Ectodermal cell (in vitro differentiated cells): ENCODE results near the gene TERT.
"Not testable (repeated sequence)": the region's sequence is repeated elsewhere in the genome, so short reads cannot be mapped to it uniquely, and the experiment has no call there.

Experiments
- H3K27ac ChIP-seq: 2 replicates; pipeline ENCODE4 v1.7.0; 2013; ENCODE audit warnings: mild to moderate bottlenecking, low read depth, low read length; ENCODE audit not compliant: insufficient read depth, poor library complexity, severe bottlenecking
- H3K27me3 ChIP-seq: 2 replicates; pipeline ENCODE4 v1.7.0; 2013; ENCODE audit warnings: mild to moderate bottlenecking, low read length; ENCODE audit not compliant: insufficient read depth, control insufficient read depth, poor library complexity, severe bottlenecking
- H3K36me3 ChIP-seq: one replicate; pipeline ENCODE4 v1.7.0; 2013; ENCODE audit warnings: low read length; ENCODE audit not compliant: control insufficient read depth, insufficient read depth
- H3K4me1 ChIP-seq: one replicate; pipeline ENCODE4 v1.7.0; 2013; ENCODE audit warnings: low read length; ENCODE audit not compliant: control insufficient read depth, insufficient read depth
- H3K4me3 ChIP-seq: 2 replicates; pipeline ENCODE4 v1.7.0; 2013; ENCODE audit warnings: low read depth, low read length, control low read depth; ENCODE audit not compliant: insufficient read depth
- H3K9me3 ChIP-seq: 2 replicates; pipeline ENCODE4 v1.7.0; 2013; ENCODE audit warnings: mild to moderate bottlenecking, low read length, moderate library complexity; ENCODE audit not compliant: control insufficient read depth
- WGBS, 2 experiments: methylation state at CpG; one replicate each; pipeline ENCODE4 v1.1.7; 2013; ENCODE audit warnings: missing lambda C conversion rate in 2 of 2; 5-methylcytosine and 5-hydroxymethylcytosine counted together

The TERT gene

DNA sequence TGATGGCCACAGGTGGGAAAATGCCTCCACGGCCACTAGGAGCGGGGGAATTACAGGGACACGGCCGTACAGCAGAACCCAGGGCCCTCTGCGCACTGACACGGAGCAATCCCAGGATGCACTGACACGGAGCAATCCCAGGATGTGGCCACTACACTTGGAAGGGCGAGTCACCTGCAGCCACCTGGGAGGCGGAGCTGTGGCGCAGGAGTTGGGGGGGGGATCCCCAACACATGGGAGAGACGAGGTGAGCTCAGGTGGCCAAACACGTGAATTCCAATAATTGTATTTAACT lies 43.3 kb upstream of the TERT start:
- WGBS, 2 experiments: 95 to 98% methylated on average over 11 to 12 of the region's 12 CpGs
- H3K9me3 ChIP-seq: no peaks in the 10 kb centered on the region
- H3K27ac ChIP-seq: no peak overlapping the region
- peaks cover 55% of the 10 kb centered on the region for H3K36me3 ChIP-seq
- H3K4me3 ChIP-seq: no peak overlapping the region
- H3K27me3 ChIP-seq: no peaks in the 10 kb centered on the region
- H3K4me1 ChIP-seq: no peaks in the 10 kb centered on the region

DNA sequence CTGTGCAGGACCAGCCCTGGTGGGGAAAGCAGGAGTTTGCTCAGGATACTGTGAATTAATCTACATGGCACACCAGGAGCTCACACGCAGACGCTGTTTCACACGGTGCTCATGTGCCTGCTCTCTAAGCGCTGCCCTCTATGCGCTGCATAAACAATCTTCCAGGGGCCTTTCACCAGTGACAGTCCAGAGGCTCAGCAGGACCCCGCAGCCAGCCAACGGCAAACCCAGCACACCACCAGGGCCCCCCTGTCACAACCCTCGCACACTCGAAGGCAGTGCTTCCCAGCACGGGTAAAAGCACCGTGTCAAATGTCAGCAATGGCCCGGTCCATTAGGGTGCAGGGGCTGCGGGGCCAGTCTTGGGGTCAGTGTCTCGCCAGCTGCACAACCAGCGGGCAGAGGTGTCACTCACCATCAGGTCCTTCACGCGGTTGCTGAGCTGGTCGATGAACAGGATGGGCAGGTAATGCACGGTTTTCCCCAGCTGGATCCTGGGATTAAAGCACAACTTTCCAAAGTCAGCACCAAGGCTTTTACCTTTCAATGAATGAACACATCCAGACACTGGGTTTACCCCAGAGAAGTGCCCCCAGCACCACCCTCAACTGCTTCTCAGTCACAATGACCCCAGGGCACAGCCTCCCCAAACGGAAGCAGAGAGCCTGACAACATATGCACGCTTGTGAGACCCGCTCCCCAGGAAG lies 42.8 kb upstream of the TERT start:
- peaks cover 56% of the 10 kb centered on the region for H3K36me3 ChIP-seq
- no peaks in the 10 kb centered on the region for H3K9me3 ChIP-seq
- 95 to 96% methylated on average over 22 of the region's 22 CpGs for WGBS, 2 experiments
- no peaks in the 10 kb centered on the region for H3K4me1 ChIP-seq
- no peaks in the 10 kb centered on the region for H3K27me3 ChIP-seq
- H3K4me3 ChIP-seq: no peak overlapping the region
- no peak overlapping the region for H3K27ac ChIP-seq

DNA sequence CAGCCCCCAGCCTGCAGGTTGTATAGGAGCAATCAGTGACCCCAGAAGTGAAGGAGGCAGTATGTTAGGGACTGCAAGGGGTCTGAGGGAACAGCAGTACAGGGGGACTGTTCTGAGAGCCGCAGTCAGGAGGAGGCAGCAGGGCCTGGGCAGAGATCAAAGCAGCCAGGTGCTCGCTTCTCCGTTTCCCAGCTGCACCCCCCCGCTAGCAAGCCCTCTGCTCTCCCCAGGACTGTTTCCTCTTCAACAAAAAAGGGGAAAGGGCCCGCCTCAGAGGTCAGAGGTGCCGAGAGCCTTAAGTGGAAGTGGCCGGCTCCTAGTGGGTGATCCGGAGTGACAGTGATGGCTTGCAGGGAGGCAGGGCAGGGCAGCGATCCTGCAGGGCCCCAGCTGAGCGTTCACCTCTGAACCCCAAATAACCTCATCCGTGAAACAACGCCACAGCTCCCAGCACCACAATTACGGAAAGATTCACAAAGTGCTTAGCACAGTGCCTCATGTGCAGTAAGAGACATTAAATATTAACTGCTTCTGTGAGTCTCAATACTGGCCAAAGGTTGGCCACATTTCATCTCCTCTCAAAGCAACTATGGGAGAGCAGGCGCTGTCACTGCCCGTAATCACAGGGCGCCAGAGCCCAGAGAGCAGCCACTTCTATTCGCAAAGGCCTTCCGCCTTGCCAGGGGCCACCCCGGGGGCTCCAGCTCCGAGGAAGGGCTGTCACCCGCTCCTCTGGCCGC lies 42.1 kb upstream of the TERT start:
- WGBS, 2 experiments: 94 to 95% methylated on average over 22 of the region's 22 CpGs
- Histone ChIP-seq H3K27ac (no peak overlapping the region), H3K36me3 (peaks cover 56% of the 10 kb centered on the region)

DNA sequence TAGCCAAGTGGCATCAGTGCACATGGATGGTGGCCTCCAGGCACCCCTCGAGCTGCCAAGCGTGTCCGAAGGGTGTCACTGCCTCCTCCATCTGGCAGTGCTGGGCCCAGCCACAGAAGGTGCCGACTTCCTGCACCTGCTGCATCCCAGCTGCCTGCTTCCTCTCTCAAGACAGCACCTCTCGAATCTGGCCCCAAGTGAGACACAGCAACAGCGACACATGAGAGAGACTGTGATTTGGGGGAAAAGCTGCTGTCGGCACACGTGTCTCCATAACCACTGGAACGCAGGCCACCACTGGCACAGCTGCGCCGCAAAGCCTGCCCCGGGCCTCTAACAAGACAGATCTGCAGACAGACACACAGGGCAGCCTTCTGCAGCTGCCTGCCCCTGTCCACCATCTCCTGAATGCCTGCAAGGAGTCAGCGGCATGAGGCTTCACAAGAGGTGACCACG lies 41.3 kb upstream of the TERT start:
- 95% methylated on average over 14 of the region's 14 CpGs for WGBS, 2 experiments
- Histone ChIP-seq H3K27ac (no peak overlapping the region), H3K27me3 (no peaks in the 10 kb centered on the region), H3K36me3 (peaks cover 48% of the 10 kb centered on the region), H3K4me3 (no peak overlapping the region), H3K9me3 (no peaks in the 10 kb centered on the region), H3K4me1 (no peaks in the 10 kb centered on the region)

More for the DNA sequence above, 42.1 kb upstream of the TERT start:
- H3K4me1 ChIP-seq: no peaks in the 10 kb centered on the region
- no peaks in the 10 kb centered on the region for H3K9me3 ChIP-seq
- H3K4me3 ChIP-seq: no peak overlapping the region
- H3K27me3 ChIP-seq: no peaks in the 10 kb centered on the region

DNA sequence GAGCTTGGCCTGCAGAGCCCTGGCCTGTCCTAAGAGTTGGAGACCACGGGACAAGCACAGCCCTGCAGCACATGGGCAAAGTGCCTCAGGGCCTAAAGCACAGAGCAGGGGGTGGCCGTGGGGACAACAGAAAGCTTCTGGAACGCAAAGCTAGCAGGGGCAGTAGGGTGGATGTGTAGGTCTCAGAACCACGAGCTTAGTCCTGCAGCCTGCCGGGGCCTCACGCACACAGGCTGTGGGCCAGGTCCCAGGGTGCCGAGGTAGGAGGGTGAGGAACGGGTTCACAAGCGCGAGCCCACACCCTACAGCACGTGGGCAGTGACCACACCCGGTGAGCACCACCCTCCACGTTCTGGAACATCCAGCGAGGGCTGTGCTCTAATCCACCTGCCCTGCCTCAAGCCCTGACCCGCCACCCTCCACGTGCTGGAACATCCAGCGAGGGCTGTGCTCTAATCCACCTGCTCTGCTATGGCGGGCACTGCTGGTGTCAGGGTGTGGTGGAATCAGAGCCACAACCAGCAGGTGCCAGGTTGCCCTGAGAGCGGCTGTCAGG lies 40.8 kb upstream of the TERT start:
- Histone ChIP-seq H3K4me1 (no peaks in the 10 kb centered on the region), H3K4me3 (no peak overlapping the region), H3K36me3 (peaks cover 50% of the 10 kb centered on the region), H3K27ac (no peak overlapping the region), H3K27me3 (no peaks in the 10 kb centered on the region), H3K9me3 (no peaks in the 10 kb centered on the region)
- 94 to 95% methylated on average over 19 of the region's 19 CpGs for WGBS, 2 experiments

DNA sequence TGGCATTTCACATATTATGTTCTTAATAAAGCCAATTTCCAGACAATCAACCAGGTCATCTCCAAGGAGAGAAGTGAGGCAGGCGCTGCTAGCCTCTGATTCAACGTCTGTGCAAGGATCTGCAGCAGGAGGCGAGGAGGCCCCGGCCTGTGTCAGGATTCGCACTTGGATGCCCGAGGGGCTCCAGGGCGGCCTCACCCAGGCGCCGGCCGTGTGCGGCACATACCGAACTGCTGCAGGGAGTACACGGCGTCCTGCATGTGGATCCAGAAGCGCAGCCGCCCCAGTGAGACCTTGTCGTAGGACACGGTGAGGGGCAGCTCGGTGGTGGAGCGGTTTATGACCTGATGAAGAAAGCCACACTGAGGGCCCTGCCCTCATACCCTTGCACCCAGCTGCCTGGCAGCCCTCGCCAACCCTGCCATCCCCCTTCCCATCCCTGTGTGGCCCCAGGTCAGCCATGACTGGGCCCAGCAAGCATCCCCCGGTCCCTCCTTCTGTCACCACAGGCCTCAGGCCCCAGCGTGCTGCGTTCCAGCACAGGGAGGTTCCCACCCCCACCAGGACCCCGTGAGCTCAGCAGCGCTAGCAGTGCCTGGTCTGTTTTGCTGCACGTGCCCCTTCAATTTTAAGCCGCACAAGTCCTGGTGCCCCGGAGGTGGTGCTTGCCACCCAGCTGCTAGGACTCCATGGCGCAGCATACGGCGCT lies 40.1 kb upstream of the TERT start:
- 95 to 96% methylated on average over 32 of the region's 32 CpGs for WGBS, 2 experiments
- H3K4me1 ChIP-seq: no peaks in the 10 kb centered on the region
- peaks cover 50% of the 10 kb centered on the region for H3K36me3 ChIP-seq
- H3K9me3 ChIP-seq: no peaks in the 10 kb centered on the region
- no peak overlapping the region for H3K27ac ChIP-seq
- H3K4me3 ChIP-seq: no peak overlapping the region
- H3K27me3 ChIP-seq: no peaks in the 10 kb centered on the region

DNA sequence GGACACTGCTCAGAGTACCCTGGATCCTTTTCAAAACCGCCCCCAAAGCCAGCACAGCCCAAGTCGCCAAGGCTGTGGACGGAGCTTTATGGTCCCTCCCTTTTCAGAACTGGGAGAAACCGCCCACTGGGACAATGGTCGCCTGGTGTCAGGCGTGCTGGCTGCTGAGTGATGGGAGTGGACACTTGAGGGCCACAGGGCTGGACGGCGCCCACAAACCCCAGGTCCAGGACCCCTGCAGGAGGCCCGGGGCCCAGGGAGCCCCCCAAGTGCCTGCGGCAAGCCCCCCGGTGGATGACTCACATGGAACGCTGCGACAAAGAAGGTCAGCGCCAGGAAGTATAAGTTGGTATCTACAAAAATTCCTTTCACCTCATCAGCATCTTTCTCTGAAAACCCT lies 39.1 kb upstream of the TERT start:
- no peaks in the 10 kb centered on the region for H3K4me1 ChIP-seq
- no peak overlapping the region for H3K4me3 ChIP-seq
- no peaks in the 10 kb centered on the region for H3K9me3 ChIP-seq
- no peaks in the 10 kb centered on the region for H3K27me3 ChIP-seq
- H3K27ac ChIP-seq: no peak overlapping the region
- H3K36me3 ChIP-seq: peaks cover 52% of the 10 kb centered on the region
- WGBS, 2 experiments: 96 to 97% methylated on average over 14 of the region's 14 CpGs

DNA sequence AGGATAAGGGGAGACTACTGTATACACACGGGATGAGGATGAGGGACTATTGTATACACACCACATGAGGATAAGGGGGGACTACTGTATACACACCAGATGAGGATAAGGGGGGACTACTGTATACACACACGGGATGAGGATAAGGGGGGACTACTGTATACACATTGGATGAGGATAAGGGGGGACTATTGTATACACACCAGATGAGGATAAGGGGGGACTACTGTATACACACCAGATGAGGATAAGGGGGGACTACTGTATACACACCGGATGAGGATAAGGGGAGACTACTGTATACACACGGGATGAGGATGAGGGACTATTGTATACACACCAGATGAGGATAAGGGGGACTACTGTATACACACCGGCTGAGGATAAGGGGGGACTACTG lies 38.4 kb upstream of the TERT start:
- H3K27me3 ChIP-seq, H3K27ac ChIP-seq, H3K4me1 ChIP-seq, H3K4me3 ChIP-seq, H3K9me3 ChIP-seq: not testable (repeated sequence)
- 94 to 96% methylated on average over 5 of the region's 5 CpGs for WGBS, 2 experiments
- H3K36me3 ChIP-seq: peaks cover 50% of the 10 kb centered on the region

DNA sequence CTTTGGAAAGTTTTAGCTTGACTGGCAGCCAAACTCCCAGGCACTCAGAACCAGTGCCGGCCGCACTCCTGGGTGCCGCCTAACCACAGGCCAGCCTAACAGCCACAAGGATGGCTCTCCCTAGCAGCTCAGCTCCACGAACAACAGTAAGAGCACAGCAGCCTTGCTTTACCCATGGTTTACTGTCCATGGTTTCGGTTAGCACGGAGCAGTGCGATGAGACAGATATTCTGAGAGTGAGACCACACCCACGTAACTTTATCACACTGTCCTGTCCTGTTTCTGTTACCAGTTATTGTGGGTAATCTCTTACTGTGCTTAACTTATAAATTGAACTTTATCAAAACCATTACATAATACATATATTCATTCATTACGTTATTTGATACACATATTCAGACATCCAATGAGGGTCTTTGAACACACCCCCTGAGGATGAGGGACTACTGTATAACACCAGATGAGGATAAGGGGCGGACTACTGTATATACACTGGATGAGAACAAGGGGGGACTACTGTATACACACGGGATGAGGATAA lies 37.7 kb upstream of the TERT start:
- H3K9me3 ChIP-seq: no peaks in the 10 kb centered on the region
- H3K27me3 ChIP-seq: no peaks in the 10 kb centered on the region
- no peaks in the 10 kb centered on the region for H3K4me1 ChIP-seq
- H3K4me3 ChIP-seq: no peak overlapping the region
- no peak overlapping the region for H3K27ac ChIP-seq
- H3K36me3 ChIP-seq: peaks cover 42% of the 10 kb centered on the region
- WGBS, 2 experiments: 94 to 97% methylated on average over 10 to 11 of the region's 11 CpGs
